OCI-LY3 (cell line): Measurements from ENCODE around the gene ZNF385D.

ENCODE experiments used
- H2AFZ ChIP-seq: fragments of 200-600, 300-600 bp; shearing (Covaris generic); 2 replicates; pipeline ENCODE4 v1.6.0; 2014; ENCODE audit warnings: antibody characterized with exemption, low read depth, low read length
- H3K27ac ChIP-seq: fragments of 200-600, 300-600 bp; sonication (generic); 2 replicates; pipeline ENCODE4 v1.5.1; 2014; ENCODE audit warnings: mild to moderate bottlenecking, low read length, moderate library complexity, mixed read lengths
- H3K27me3 ChIP-seq: fragments of 200-600, 300-600 bp; sonication (generic); 2 replicates; pipeline ENCODE4 v1.6.1; 2014; ENCODE audit warnings: low read depth, low read length, mixed read lengths
- H3K36me3 ChIP-seq: fragments of 200-600, 300-600 bp; sonication (generic); replicated peaks from 2 replicates; pipeline ENCODE3; 2014; ENCODE audit warnings: low read depth, low read length, mixed read lengths
- H3K4me1 ChIP-seq: fragments of 300-600, 200-600 bp; sonication (generic); 2 replicates; pipeline ENCODE4 v1.6.1; 2014; ENCODE audit warnings: low read length, mixed read lengths
- H3K4me2 ChIP-seq: fragments of 200-600, 300-600 bp; sonication (generic); 2 replicates; pipeline ENCODE4 v1.6.1; 2014; ENCODE audit warnings: low read length, mixed read lengths
- H3K4me3 ChIP-seq: fragments of 300-600, 200-600 bp; sonication (generic); 2 replicates; pipeline ENCODE4 v1.5.1; 2014; ENCODE audit warnings: antibody characterized with exemption, mild to moderate bottlenecking, low read length, moderate library complexity
- H3K79me2 ChIP-seq: fragments of 300-600, 200-600 bp; shearing (Covaris generic); 2 replicates; pipeline ENCODE4 v1.6.1; 2014; ENCODE audit warnings: mild to moderate bottlenecking, low read length, mixed read lengths
- H3K9ac ChIP-seq: fragments of 300-600, 200-600 bp; shearing (Covaris generic); 2 replicates; pipeline ENCODE4 v1.6.0; 2014; ENCODE audit warnings: mild to moderate bottlenecking, low read length, moderate library complexity
- H3K9me3 ChIP-seq: fragments of 200-600, 300-600 bp; shearing (Covaris generic); 2 replicates; pipeline ENCODE4 v1.6.1; 2014; ENCODE audit warnings: low read length, mixed read lengths; ENCODE audit not compliant: insufficient read depth
- H4K20me1 ChIP-seq: fragments of 200-600, 300-600 bp; sonication (generic); 2 replicates; pipeline ENCODE4 v1.6.1; 2016; ENCODE audit warnings: low read length, mixed read lengths; ENCODE audit not compliant: insufficient read depth
- CTCF ChIP-seq: fragments of 200-600, 300-600 bp; sonication (generic); IDR thresholded peaks from 2 replicates; pipeline ENCODE4 v1.5.1; 2014; ENCODE audit warnings: antibody characterized with exemption, low read length, low read depth
- EZH2phosphoT487 ChIP-seq: fragments of 200-600 bp; shearing (Covaris generic); IDR thresholded peaks from 2 replicates; pipeline ENCODE4 v1.6.1; 2018; ENCODE audit warnings: antibody characterized with exemption, mixed run types, low read depth

The ZNF385D gene

GRCh38 chr3:21446027-21446426 is 305.0 kb downstream of the ZNF385D start:
- Histone ChIP-seq H3K4me1 (peaks cover 52% of the 10 kb centered on the region), H3K27me3 (no peaks in the 10 kb centered on the region), H3K36me3 (no peaks in the 10 kb centered on the region), H3K4me2 (peak overlapping the region; percentile 46), H3K27ac (no peak overlapping the region), H3K9ac (no peak overlapping the region), H3K9me3 (no peaks in the 10 kb centered on the region), H2AFZ (no peak overlapping the region), H4K20me1 (no peaks in the 10 kb centered on the region), H3K4me3 (no peak overlapping the region), H3K79me2 (no peaks in the 10 kb centered on the region)
- no peak for TF ChIP-seq CTCF
- no peak for TF ChIP-seq EZH2phosphoT487

- Histone ChIP-seq H4K20me1 (no peaks in the 10 kb centered on the region), H3K27me3 (no peaks in the 10 kb centered on the region), H3K79me2 (no peaks in the 10 kb centered on the region), H3K27ac (no peak overlapping the region), H3K4me1 (peaks cover 35% of the 10 kb centered on the region), H3K9me3 (no peaks in the 10 kb centered on the region), H3K36me3 (no peaks in the 10 kb centered on the region), H3K9ac (no peak overlapping the region), H2AFZ (no peak overlapping the region), H3K4me3 (no peak overlapping the region), H3K4me2 (no peak overlapping the region)
- TF ChIP-seq CTCF (no peak), EZH2phosphoT487 (no peak)
Observed at GRCh38 chr3:21441821-21442220, 309.2 kb downstream of the ZNF385D start.

DNA sequence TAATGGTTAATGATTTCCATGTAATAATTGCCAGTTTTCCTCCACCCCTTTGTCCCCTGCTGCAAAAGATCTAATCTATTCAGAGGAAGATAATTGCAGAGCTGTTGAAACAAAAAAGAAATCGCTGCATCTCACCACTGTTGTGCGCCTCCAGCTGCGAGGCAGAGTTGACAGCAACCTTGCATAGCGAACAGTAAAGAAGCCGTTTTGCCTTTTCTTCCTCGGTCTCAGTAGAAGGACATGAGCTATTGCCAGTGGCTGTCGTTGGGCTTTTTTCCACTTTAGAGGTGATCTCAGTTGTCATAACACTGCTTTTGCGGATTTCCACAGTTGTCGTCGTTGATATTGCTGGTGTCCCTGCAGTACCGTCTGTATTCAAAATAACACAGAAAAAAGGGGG is 314.2 kb downstream of the ZNF385D start:
- H3K79me2 ChIP-seq = no peaks in the 10 kb centered on the region
- no peak overlapping the region for H3K4me3 ChIP-seq
- no peak for TF ChIP-seq CTCF
- no peak for TF ChIP-seq EZH2phosphoT487
- no peaks in the 10 kb centered on the region for H3K36me3 ChIP-seq
- no peak overlapping the region for H3K27ac ChIP-seq
- no peaks in the 10 kb centered on the region for H3K9me3 ChIP-seq
- H3K9ac ChIP-seq = no peak overlapping the region
- no peak overlapping the region for H2AFZ ChIP-seq
- H3K4me1 ChIP-seq = no peaks in the 10 kb centered on the region
- H4K20me1 ChIP-seq = no peaks in the 10 kb centered on the region
- H3K27me3 ChIP-seq = no peaks in the 10 kb centered on the region
- H3K4me2 ChIP-seq = no peak overlapping the region

DNA sequence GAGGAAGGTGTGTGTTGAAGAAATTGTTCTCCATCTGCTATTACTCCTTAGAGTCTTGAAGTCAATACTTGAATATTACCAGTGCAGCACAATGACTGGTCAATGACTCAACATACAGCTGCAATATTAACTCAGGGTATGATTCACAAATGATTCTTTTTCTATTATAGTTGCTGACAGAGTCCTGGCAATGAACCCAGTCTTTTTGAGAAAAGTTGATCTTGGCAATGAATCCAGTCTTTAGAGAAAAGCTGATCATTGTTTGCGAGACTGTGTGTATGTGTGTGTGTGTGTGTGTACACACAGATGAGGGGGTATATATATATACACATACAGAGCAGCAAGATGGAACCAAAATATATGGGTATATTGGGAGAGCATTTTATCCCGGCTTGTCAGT is 315.1 kb downstream of the ZNF385D start:
- Histone ChIP-seq H3K9me3 (no peaks in the 10 kb centered on the region), H4K20me1 (no peaks in the 10 kb centered on the region), H3K4me3 (no peak overlapping the region), H3K27ac (no peak overlapping the region), H3K27me3 (no peaks in the 10 kb centered on the region), H2AFZ (no peak overlapping the region), H3K79me2 (no peaks in the 10 kb centered on the region), H3K9ac (no peak overlapping the region), H3K36me3 (no peaks in the 10 kb centered on the region), H3K4me2 (no peak overlapping the region), H3K4me1 (no peaks in the 10 kb centered on the region)
- TF ChIP-seq EZH2phosphoT487 = no peak
- no peak for TF ChIP-seq CTCF
